ENCODE data around the gene ALDH16A1.

DNA sequence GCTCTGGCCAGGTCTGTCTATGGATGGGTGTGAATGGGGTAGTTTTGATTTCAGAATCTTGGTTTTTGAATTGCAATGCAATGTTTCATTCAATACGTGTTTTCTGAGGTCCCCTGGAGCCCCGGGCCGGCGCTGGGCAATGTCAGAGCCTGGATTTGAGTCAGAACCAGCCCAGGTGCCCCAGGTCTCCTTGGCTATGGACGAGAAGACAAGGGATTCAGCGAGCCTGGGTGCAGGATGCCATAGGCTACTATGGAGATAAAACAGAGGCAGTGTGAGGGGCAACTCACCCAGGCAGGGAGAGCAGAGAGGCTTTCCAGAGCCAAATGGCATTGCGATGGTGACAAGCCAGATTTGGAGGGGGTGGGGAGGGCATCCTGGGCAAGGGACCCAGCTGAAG, 33.2 kb downstream of the ALDH16A1 start:
- TF ChIP-seq, protein P1, sequence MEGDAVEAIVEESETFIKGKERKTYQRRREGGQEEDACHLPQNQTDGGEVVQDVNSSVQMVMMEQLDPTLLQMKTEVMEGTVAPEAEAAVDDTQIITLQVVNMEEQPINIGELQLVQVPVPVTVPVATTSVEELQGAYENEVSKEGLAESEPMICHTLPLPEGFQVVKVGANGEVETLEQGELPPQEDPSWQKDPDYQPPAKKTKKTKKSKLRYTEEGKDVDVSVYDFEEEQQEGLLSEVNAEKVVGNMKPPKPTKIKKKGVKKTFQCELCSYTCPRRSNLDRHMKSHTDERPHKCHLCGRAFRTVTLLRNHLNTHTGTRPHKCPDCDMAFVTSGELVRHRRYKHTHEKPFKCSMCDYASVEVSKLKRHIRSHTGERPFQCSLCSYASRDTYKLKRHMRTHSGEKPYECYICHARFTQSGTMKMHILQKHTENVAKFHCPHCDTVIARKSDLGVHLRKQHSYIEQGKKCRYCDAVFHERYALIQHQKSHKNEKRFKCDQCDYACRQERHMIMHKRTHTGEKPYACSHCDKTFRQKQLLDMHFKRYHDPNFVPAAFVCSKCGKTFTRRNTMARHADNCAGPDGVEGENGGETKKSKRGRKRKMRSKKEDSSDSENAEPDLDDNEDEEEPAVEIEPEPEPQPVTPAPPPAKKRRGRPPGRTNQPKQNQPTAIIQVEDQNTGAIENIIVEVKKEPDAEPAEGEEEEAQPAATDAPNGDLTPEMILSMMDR (IDR thresholded peaks at IDR 0.05 in 8 of 11, conservative IDR thresholded peaks at IDR 0.05 in 3 of 11) = no peak
- TF ChIP-seq POLR2A (IDR thresholded peaks at IDR 0.05) = no peak
